WTC11 (cell line): ENCODE results near the gene GALNT2.

Source experiments
- CREB1 ChIP-seq: sonication (generic); formaldehyde crosslinking; IDR thresholded peaks from 2 replicates; pipeline ENCODE4 v1.8.0; 2023; ENCODE audit warnings: mild to moderate bottlenecking, missing genetic modification reagents
- CREM ChIP-seq: sonication (generic); formaldehyde crosslinking; IDR thresholded peaks from 2 replicates; pipeline ENCODE4 v1.8.1; 2022; ENCODE audit warnings: mild to moderate bottlenecking, missing genetic modification reagents, moderate library complexity
- CTCF ChIP-seq: fragments of 200-600 bp; IDR thresholded peaks from 2 replicates; pipeline ENCODE4 v1.8.0; 2022; ENCODE audit warnings: antibody characterized with exemption
- E2F1 ChIP-seq: sonication (generic); formaldehyde crosslinking; IDR thresholded peaks from 2 replicates; pipeline ENCODE4 v1.8.0; 2022; ENCODE audit warnings: mild to moderate bottlenecking, missing genetic modification reagents
- FOXK1 ChIP-seq: sonication (generic); formaldehyde crosslinking; IDR thresholded peaks from 2 replicates; pipeline ENCODE4 v1.8.0; 2022; ENCODE audit warnings: mild to moderate bottlenecking, moderate library complexity, missing genetic modification reagents
- JUN ChIP-seq: sonication (generic); formaldehyde crosslinking; IDR thresholded peaks from 2 replicates; pipeline ENCODE4 v1.8.0; 2023; ENCODE audit warnings: mild to moderate bottlenecking, missing genetic modification reagents
- RELA ChIP-seq: sonication (generic); formaldehyde crosslinking; IDR thresholded peaks from 2 replicates; pipeline ENCODE4 v1.8.1; 2022; ENCODE audit warnings: missing genetic modification reagents, mild to moderate bottlenecking, borderline replicate concordance
- SP1 ChIP-seq: sonication (generic); formaldehyde crosslinking; conservative IDR thresholded peaks from 2 replicates; pipeline ENCODE4 v1.8.1; 2022; ENCODE audit warnings: missing genetic modification reagents
- ZNF416 ChIP-seq: fragments of 250-450 bp; sonication (Bioruptor Pico); IDR thresholded peaks from 2 replicates; pipeline ENCODE4 v1.9.0; 2021; ENCODE audit warnings: mild to moderate bottlenecking, inconsistent platforms
- ZNF512 ChIP-seq: sonication (generic); formaldehyde crosslinking; IDR thresholded peaks from 2 replicates; pipeline ENCODE4 v1.8.1; 2022; ENCODE audit warnings: missing genetic modification reagents, borderline replicate concordance
- TF ChIP-seq, protein P1 (sequence below): sonication (generic); formaldehyde crosslinking; IDR thresholded peaks from 2 replicates; pipeline ENCODE4 v1.8.0; 2022; ENCODE audit warnings: mild to moderate bottlenecking, missing genetic modification reagents

- no peak for TF ChIP-seq CTCF
- no peak for TF ChIP-seq RELA (CRISPR knock-in tag)
- TF ChIP-seq CREB1 (CRISPR knock-in tag), result no peak
- TF ChIP-seq E2F1, result no peak
- no peak for TF ChIP-seq FOXK1 (CRISPR knock-in tag)
- no peak for TF ChIP-seq JUN (CRISPR knock-in tag)
- TF ChIP-seq ZNF416 (CRISPR knock-in tag), result no peak
- TF ChIP-seq, protein P1, sequence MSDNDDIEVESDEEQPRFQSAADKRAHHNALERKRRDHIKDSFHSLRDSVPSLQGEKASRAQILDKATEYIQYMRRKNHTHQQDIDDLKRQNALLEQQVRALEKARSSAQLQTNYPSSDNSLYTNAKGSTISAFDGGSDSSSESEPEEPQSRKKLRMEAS (CRISPR knock-in tag), result no peak
- no peak for TF ChIP-seq CREM (CRISPR knock-in tag)
- TF ChIP-seq ZNF512 (CRISPR knock-in tag), result no peak
- no peak for TF ChIP-seq SP1 (CRISPR knock-in tag)
Observed at GRCh38 chr1:230176871-230177411, 109.9 kb downstream of the GALNT2 start.
